ENCODE results near the gene TNFRSF19.

GRCh38 chr13:23531446-23531845, 38.8 kb upstream of the TNFRSF19 start:
- TF ChIP-seq MTA3 (IDR thresholded peaks at IDR 0.05; ENCODE audit: borderline replicate concordance, low read length) (no peak), POLR2A (IDR thresholded peaks at IDR 0.05; ENCODE audit: low read depth, low read length) (no peak), NFXL1 (IDR thresholded peaks at IDR 0.05; ENCODE audit: borderline replicate concordance) (no peak)
- TF ChIP-seq, protein P1, sequence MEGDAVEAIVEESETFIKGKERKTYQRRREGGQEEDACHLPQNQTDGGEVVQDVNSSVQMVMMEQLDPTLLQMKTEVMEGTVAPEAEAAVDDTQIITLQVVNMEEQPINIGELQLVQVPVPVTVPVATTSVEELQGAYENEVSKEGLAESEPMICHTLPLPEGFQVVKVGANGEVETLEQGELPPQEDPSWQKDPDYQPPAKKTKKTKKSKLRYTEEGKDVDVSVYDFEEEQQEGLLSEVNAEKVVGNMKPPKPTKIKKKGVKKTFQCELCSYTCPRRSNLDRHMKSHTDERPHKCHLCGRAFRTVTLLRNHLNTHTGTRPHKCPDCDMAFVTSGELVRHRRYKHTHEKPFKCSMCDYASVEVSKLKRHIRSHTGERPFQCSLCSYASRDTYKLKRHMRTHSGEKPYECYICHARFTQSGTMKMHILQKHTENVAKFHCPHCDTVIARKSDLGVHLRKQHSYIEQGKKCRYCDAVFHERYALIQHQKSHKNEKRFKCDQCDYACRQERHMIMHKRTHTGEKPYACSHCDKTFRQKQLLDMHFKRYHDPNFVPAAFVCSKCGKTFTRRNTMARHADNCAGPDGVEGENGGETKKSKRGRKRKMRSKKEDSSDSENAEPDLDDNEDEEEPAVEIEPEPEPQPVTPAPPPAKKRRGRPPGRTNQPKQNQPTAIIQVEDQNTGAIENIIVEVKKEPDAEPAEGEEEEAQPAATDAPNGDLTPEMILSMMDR (IDR thresholded peaks at IDR 0.05 in 2 of 3, conservative IDR thresholded peaks at IDR 0.05 in 1 of 3; ENCODE audit: control insufficient read depth in 2 of 3, extremely low read depth in 1 of 3, insufficient read depth in 1 of 3, low read depth in 3 of 3, low read length in 3 of 3), result no peak

Data from GM12878 (cell line).